ENCODE measurements around the gene SPATA6L.

Gene SPATA6L

GRCh38 chr9:4704129-4704528 lies 37.8 kb upstream of the SPATA6L start:
- TF ChIP-seq CTCF (IDR thresholded peaks at IDR 0.05; ENCODE audit: borderline replicate concordance, insufficient read depth, low read depth, low read length): no peak

GRCh38 chr9:4701526-4701925 lies 35.2 kb upstream of the SPATA6L start:
- TF ChIP-seq CTCF (IDR thresholded peaks at IDR 0.05; ENCODE audit: borderline replicate concordance, insufficient read depth, low read depth, low read length): no peak
- H3K4me3 ChIP-seq (ENCODE audit: low read depth, low read length): no peak overlapping the region

More at GRCh38 chr9:4704129-4704528, 37.8 kb upstream of the SPATA6L start:
- H3K4me3 ChIP-seq (ENCODE audit: low read depth, low read length): no peak overlapping the region

- H3K4me3 ChIP-seq (ENCODE audit: low read depth, low read length): no peak overlapping the region
- TF ChIP-seq CTCF (IDR thresholded peaks at IDR 0.05; ENCODE audit: borderline replicate concordance, insufficient read depth, low read depth, low read length): no peak
Measured at GRCh38 chr9:4700932-4701331, 34.7 kb upstream of the SPATA6L start.

GRCh38 chr9:4700091-4700490 lies 33.8 kb upstream of the SPATA6L start:
- no peak overlapping the region for H3K4me3 ChIP-seq (ENCODE audit: low read depth, low read length)
- TF ChIP-seq CTCF (IDR thresholded peaks at IDR 0.05; ENCODE audit: borderline replicate concordance, insufficient read depth, low read depth, low read length): no peak

GRCh38 chr9:4691795-4692194 lies 25.5 kb upstream of the SPATA6L start:
- no peak for TF ChIP-seq CTCF (IDR thresholded peaks at IDR 0.05; ENCODE audit: borderline replicate concordance, insufficient read depth, low read depth, low read length)
- no peak overlapping the region for H3K4me3 ChIP-seq (ENCODE audit: low read depth, low read length)

GRCh38 chr9:4690144-4690543 lies 23.9 kb upstream of the SPATA6L start:
- no peak overlapping the region for H3K4me3 ChIP-seq (ENCODE audit: low read depth, low read length)
- no peak for TF ChIP-seq CTCF (IDR thresholded peaks at IDR 0.05; ENCODE audit: borderline replicate concordance, insufficient read depth, low read depth, low read length)

GRCh38 chr9:4689687-4690104 lies 23.4 kb upstream of the SPATA6L start:
- H3K4me3 ChIP-seq (ENCODE audit: low read depth, low read length): no peak overlapping the region
- no peak for TF ChIP-seq CTCF (IDR thresholded peaks at IDR 0.05; ENCODE audit: borderline replicate concordance, insufficient read depth, low read depth, low read length)
